ENCODE results near the gene AKAP6. TPM values are rescaled to one million over a fixed set of nuclear protein-coding genes. Genes with fewer than 3 reads are reported as not detected.

Gene AKAP6
- total and polyA plus RNA-seq, 2 of the 8 experiments (the other 6 are each of a cell fraction or from before 2014, with no cell fraction given): 0.09 to 0.89 TPM

DNA sequence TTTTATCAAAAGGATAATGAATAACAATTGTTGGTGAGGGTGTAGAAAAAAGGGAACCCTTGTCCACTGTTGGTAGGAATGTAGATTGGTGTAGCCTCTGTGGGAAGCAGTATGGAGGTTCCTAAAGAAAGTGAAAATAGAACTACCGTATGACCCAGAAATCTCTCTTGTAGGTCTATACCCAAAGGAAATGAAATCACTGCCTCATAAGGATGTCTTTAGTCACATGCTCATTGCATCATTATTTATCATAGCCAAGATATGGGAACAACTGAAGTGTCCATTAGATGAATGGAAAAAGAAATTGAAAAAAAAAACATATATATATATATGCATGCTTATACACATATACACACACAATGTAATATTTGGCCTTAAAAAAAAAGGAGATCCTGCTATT lies 450.7 kb downstream of the AKAP6 start (continued):
- TF ChIP-seq CTCF (IDR thresholded peaks at IDR 0.05; ENCODE audit: control extremely low read depth in 1 of 3, insufficient read depth in 1 of 3, low read depth in 1 of 3, low read length in 3 of 3): no peak
